NCI-H2171 treated with DMSO at 0.1 percent for 48 hours (cell line): Measurements from ENCODE around the gene CNTN2.
A peak's percentile ranks its signal among the peaks of the same experiment; 100 is the strongest.

ENCODE experiments used
- DNase-seq: peaks from one replicate; lab custom pipeline; 2025; lab: John Stamatoyannopoulos, UW

Gene CNTN2

GRCh38 chr1:205042911-205043806 is at the start of gene CNTN2:
CNTN2 (plus strand) TSS chr1:205043212; CDS start chr1:205053186, 9,974 bp downstream.
- DNase-seq = no peak

- DNase-seq = no peak
Measured at GRCh38 chr1:204994086-204994862, 48.7 kb upstream of the CNTN2 start.

DNA sequence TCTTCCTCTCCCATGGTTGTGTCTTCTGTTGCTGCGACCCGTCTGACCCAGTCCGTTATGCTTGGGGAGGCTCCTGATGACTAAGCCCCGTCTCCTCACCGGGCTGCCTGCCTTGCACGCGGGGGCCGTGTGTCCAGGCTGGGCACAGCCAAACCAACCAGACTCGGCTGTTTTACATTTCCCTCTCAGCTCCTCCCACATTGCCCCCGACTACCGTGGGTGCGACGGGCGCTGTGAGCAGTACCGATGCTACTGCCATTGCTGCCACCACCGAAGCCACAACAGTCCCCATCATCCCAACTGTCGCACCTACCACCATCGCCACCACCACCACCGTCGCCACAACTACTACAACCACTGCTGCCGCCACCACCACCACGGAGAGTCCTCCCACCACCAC is 46.0 kb upstream of the CNTN2 start:
- DNase-seq = no peak

DNA sequence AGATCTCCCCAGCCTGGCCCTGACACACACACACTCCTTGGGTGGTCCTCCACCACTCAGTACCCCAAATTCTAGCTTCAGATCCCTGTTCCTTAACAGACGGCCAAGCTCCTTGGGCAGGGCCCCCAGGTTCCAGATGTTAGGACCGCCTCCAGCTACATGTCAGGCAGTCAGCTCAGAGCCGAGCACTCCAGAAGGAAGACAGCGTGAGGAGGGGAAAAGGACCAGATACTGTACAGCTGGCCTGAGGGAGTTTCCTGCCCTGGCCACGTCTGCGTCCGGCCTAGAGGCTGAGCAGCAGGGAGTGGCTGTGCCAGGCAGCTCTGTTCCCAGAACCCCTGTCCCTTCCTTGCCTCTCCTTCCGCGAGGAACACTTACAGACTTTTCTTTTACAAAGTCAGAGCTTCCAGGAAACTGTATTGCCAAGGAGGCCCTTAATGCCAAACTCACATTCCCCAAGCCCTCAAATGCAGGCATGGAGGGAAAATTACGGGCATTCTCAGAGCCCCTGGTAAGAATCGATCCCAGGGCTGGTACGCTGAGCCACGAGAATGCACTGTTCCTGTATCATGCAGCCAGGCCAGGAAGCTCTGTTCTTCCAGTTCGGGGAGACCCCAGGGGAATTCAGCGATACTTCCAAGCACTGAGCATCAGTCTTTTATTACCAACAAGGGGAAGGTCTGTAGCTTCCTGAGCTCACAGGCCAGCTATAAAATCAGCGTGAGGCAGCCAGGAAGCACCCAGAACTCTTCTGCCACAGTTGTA is 45.2 kb upstream of the CNTN2 start:
- peak; percentile 7 for DNase-seq

- no peak for DNase-seq
Measured at GRCh38 chr1:205001162-205001561, 41.9 kb upstream of the CNTN2 start.

DNA sequence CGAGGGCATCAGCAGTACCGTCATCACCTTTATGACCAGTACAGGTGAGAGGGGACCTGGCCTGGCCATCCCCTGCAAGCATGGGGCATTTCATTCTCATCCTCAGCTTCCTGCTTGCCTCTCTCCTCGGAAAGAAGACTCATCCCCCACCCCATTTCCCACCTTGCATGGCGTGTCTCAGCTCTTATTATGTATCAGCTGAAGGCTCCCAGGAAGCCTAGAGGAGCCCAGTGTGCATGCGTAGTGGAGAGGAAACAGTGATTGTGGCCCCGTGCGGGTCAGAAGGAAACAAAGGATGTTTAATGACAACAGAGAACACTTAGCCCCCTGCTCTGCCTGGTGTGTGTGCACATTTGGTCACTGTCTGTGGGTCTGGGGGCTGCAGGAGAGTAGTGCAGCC is 40.3 kb upstream of the CNTN2 start:
- no peak for DNase-seq

GRCh38 chr1:205003358-205004131 is 39.5 kb upstream of the CNTN2 start:
- peak; percentile 44 for DNase-seq

GRCh38 chr1:205004351-205004750 is 38.7 kb upstream of the CNTN2 start:
- DNase-seq = no peak

DNA sequence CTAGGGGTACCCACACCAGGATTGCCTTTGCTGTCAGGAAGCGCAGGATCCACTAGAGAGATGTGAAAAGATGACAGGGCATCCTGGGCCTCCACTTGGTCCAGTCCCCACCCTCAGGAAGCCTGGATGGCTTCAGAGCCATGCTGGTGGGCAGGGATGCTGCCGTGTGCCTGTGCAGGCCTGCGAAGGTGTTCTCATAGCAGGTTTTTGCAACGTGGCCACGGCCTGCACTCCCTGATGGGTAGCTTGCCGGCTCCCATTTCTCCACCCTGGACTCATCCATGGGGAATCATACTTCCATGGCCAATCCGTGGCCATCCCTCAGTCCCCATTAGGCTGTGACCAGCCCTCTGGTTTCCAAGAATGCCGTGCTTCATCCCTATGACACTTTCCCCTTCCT is 34.1 kb upstream of the CNTN2 start:
- no peak for DNase-seq

DNA sequence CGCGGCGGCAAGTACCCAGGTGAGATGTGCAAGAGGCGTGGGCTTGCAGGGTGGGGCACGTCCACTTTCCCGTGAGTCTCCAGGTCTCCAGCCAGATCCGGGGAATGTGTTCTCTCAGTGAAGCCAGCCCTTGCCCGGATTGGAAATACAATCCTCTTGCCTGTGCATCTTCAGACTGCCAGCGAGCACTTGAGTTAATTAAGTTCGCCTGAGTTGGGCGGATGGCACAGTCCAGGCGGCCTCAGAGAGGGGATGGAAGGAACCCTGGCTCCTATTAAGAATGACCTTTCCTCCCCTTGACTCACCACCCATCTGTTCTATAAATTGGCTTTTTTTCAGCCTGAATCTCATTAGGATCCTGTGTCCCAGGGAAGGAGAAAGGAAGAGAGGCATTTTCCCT is 33.3 kb upstream of the CNTN2 start:
- DNase-seq = peak; percentile 88

- peak; percentile 37 for DNase-seq
Measured at GRCh38 chr1:205012391-205013140, 30.4 kb upstream of the CNTN2 start.

GRCh38 chr1:205013683-205014367 is 29.2 kb upstream of the CNTN2 start:
- DNase-seq = peak; percentile 86

- no peak for DNase-seq
Measured at GRCh38 chr1:205014783-205015182, 28.2 kb upstream of the CNTN2 start.

- DNase-seq = peak; percentile 20
Measured at GRCh38 chr1:205015241-205015640, 27.8 kb upstream of the CNTN2 start.

GRCh38 chr1:205016075-205016474 is 26.9 kb upstream of the CNTN2 start:
- no peak for DNase-seq

DNA sequence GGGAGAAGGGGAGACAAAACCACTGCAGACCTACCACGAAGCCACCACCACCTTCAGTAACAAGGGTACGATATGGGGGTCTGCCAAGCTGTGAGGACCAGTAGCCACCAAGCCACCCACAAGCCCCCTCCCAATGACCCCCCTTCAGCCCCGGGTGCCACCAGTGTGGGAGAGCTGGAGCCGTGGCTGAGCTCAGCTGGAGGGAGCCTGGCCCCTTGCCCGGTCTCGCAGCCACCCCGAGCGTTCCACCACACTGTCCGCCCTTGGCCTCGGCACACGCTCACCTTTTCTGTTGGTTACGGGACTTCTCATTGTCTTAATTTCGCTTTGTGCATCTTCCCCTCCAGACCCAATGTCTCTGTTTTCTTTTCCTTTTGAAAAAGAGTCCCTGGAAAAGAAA is 26.4 kb upstream of the CNTN2 start:
- DNase-seq = no peak

DNA sequence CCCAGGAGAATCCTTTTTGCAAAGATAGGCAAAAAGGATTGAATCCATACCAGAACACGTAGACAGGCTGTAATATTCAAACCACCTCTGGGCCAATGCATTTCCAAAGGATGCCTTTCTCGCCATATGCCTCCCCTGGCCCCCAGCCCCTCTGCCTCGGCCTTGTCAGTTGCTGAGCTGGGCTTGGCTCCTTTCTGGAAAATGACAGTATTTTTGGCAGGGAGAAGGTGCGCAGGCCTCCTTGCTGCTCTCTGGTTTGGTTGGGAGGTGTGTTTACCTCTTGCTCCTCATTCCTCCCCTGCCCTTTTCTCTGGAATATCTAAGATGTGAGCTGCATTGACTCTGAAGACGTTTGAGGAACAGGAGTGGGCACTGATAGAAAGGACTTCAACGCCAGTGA is 26.0 kb upstream of the CNTN2 start:
- no peak for DNase-seq

DNA sequence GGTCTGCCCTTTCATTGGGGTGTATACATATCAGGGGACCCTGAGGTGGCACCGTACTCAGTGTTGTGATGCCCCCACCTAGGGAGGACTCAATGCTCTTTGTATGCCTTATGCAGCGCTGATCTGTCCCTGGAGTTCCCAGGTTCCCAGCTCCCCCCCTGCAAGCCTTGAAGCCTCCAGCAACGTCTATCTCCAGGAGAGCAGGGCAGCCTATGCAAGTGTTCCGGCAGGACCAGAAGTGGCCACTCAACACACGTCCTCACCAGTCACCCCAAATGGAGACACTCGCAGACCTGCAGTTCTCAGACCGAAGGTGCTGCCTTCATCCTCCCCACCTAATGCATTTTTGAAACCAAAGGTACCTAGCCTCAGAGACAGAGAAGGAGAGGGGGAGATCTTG is 25.2 kb upstream of the CNTN2 start:
- no peak for DNase-seq

DNA sequence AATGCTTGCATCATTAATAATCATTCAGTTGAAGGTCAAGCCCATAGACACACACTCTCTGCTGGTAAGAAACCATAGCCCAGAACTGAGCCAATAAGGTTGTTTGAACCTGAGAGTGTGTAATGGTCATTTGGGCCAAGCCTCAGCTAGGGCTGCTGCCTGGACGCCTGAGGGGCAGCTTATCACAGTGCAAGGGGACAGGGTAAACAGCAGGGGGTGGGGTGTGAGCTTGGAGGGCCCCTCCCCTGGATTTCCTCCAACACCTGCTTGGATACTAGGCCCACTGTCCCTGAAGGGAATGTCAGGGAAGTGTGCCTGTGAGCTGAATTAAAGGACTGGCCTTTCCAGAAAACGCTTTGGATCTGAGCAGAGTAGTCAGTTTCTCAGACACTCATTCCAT is 24.6 kb upstream of the CNTN2 start:
- no peak for DNase-seq

DNA sequence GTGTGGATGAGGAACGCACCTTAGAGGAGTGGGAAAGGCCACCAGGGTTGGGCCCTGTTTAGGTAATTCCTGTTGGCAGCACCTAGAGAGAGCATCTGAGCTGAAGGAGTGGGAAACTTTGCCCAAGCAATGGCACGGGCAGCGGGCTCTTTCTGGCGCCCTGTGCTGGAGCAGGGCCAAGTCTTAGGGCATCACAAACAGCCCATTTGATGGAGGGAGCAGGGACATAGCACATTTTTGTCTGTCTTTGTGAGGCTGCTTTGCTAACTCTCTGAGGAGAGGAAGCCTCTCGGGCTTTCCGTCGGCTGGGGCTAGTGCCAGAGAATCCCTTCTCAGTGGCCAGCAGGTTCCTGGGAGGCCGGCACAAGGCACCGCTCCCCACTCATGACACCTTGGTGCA is 22.5 kb upstream of the CNTN2 start:
- no peak for DNase-seq
